GM12874 (cell line): ENCODE data around the gene TMOD4.

Experiments used
- CTCF ChIP-seq: IDR thresholded peaks from 2 replicates; pipeline ENCODE4 v1.5.1; 2011; ENCODE audit warnings: low read depth, mild to moderate bottlenecking, control low read depth, low read length, moderate library complexity; ENCODE audit not compliant: insufficient read depth

The TMOD4 gene

GRCh38 chr1:151165738-151166504 lies 9.9 kb downstream of the TMOD4 start, which contains the start of the genes LYSMD1 and SCNM1:
TSS of gene LYSMD1 (minus strand) at chr1:151165902. CDS start at chr1:151165258, 644 bp downstream.
TSS of gene SCNM1 (plus strand) at chr1:151166144. CDS start at chr1:151166153, 9 bp downstream.
- no peak for TF ChIP-seq CTCF

GRCh38 chr1:151165281-151165737 lies 10.5 kb downstream of the TMOD4 start:
- no peak for TF ChIP-seq CTCF

GRCh38 chr1:151164732-151165280 lies 11.0 kb downstream of the TMOD4 start:
- no peak for TF ChIP-seq CTCF

GRCh38 chr1:151159373-151159772 lies 16.4 kb downstream of the TMOD4 start:
- no peak for TF ChIP-seq CTCF

- TF ChIP-seq CTCF, result no peak
These were observed 17.0 kb downstream of the TMOD4 start for GRCh38 chr1:151158751-151159251.

GRCh38 chr1:151158326-151158725 lies 17.5 kb downstream of the TMOD4 start:
- no peak for TF ChIP-seq CTCF

GRCh38 chr1:151157067-151157531 lies 18.7 kb downstream of the TMOD4 start:
- no peak for TF ChIP-seq CTCF
